Measurements from ENCODE around the gene ZNF749. TPM values are rescaled to one million over a fixed set of nuclear protein-coding genes. Genes with fewer than 3 reads are reported as not detected.

The ZNF749 gene
- total and polyA plus RNA-seq, 10 of the 15 experiments (the other 5 are each of a cell fraction or from before 2014, with no cell fraction given) = 3.1 to 20.2 (median 13.7) TPM

DNA sequence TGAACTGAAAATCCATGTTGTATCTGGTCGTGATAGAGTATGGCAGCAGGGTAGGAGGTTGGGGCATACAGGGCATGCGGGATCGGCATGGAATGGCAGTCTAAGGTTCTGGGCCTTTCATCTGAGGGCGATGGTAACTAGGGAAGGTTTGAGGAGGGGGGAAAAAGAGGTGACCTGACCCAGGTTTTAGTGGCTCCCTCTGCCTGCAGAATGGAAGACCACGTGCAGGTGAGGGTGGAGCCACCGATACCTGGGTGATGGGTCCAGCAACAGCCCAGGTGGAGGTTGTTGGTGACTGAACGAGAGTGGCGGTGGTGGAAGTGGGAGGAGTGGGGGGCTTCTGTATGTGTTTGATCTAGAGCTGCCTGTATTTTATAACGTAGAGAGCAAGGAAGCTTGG is 3.8 kb downstream of the ZNF749 start (continued):
- TF ChIP-seq MXI1 (IDR thresholded peaks at IDR 0.05; ENCODE audit: low read depth, low read length) (no peak), WRNIP1 (IDR thresholded peaks at IDR 0.05; ENCODE audit: borderline replicate concordance, low read depth, low read length) (no peak), ZNF24 (IDR thresholded peaks at IDR 0.05) (no peak), CREM (IDR thresholded peaks at IDR 0.05; ENCODE audit: low read depth) (no peak), SUPT20H (IDR thresholded peaks at IDR 0.05; ENCODE audit: borderline replicate concordance, control insufficient read depth, low read depth, low read length) (no peak), BHLHE40 (IDR thresholded peaks at IDR 0.05; ENCODE audit: borderline replicate concordance in 1 of 2, low read depth in 2 of 2, low read length in 1 of 2) (no peak)

DNA sequence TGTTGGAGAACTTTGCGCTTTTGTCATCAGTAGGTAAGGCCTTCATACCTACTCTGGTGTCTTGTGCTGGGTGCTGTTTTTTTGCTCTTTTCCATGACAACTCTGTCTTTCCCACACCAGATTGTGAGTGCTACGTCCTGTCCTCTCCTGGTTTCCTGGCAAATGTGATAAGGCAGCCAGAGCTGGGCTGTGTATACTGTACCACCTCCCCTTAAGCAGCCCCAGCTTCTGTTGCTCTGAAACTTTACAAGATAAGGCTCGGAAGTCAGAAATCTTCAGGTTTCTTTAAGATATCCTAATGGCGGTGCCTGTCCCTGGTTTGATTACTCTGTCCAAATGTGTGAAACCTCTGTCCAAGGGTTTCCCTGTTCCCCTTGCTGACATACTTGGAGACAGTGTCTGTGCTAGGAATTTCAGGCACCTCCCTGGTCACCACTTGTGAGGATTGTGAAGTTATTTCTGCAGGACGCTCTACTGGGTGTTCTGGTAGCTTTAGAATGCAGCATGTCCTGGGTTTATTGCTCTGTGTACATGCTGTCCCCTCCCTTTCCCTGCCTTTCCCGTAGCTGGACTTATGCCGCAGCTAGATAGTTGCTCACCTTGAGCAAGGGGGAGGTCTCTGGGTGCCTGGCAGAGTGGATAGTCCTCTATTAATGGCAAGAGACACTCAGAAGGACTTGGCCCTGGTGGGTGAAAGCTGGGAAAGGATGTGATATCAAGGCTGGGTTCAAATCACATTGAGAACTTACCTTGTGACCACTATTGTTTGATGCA is 7.0 kb downstream of the ZNF749 start:
- in situ Hi-C loops (cut with MboI) (no loop called here), intact Hi-C loops (cut with micrococcal nuclease; ENCODE audit: unreplicated experiment) (no loop called here)
- ChIA-PET CTCF (no interaction called here), SMC1A (ENCODE audit: uncharacterized antibody, unreplicated experiment) (no interaction called here), POLR2A (no interaction called here), RAD21 (ENCODE audit: unreplicated experiment) (no interaction called here)
- no peaks in the 10 kb centered on the region for H3K4me1 ChIP-seq (ENCODE audit: control insufficient read depth, insufficient read depth, low read length)
- BruUV-seq (replicated peaks) = no TSS peak
- 84% methylated on average over 7 of the region's 7 CpGs for WGBS (ENCODE audit: insufficient coverage, insufficient replicate concordance, low lambda C conversion rate, missing lambda C conversion rate)
- peaks cover 9 to 19% of the 10 kb centered on the region in 2 experiments for H3K36me3 ChIP-seq (ENCODE audit: control insufficient read depth in 2 of 2, insufficient read depth in 2 of 2, low read length in 1 of 2)
- FAIRE-seq (no peak), DNase-seq (ENCODE audit: low read depth, low spot score) (no peak), ATAC-seq (no peak)
- no peak overlapping the region for H3K4me2 ChIP-seq (ENCODE audit: control insufficient read depth, insufficient read depth)
- H3K79me2 ChIP-seq (ENCODE audit: control insufficient read depth, insufficient read depth, low read length) = peaks cover 5% of the 10 kb centered on the region
- H4K20me1 ChIP-seq (ENCODE audit: control insufficient read depth, insufficient read depth) = no peaks in the 10 kb centered on the region; the same call in 1 of the 2 replicates
- no peaks in the 10 kb centered on the region for H3K27me3 ChIP-seq (replicated peaks in 1 of 2; ENCODE audit: control insufficient read depth in 2 of 2, insufficient read depth in 2 of 2, low read length in 1 of 2)
- H3K4me3 ChIP-seq = no peak overlapping the region
- peaks cover 33% of the 10 kb centered on the region for H3K9me3 ChIP-seq (replicated peaks; ENCODE audit: control insufficient read depth, insufficient read depth, low read length)
- no peak overlapping the region for H3K9ac ChIP-seq (ENCODE audit: control insufficient read depth, insufficient read depth, low read length)
- no peak overlapping the region for H2AFZ ChIP-seq (ENCODE audit: control insufficient read depth, low read depth, low read length)
- no peak overlapping the region for H3K27ac ChIP-seq (ENCODE audit: control insufficient read depth, insufficient read depth)
- no peak for TF ChIP-seq STAT1 (conservative IDR thresholded peaks at IDR 0.05)
- TF ChIP-seq, protein P1, sequence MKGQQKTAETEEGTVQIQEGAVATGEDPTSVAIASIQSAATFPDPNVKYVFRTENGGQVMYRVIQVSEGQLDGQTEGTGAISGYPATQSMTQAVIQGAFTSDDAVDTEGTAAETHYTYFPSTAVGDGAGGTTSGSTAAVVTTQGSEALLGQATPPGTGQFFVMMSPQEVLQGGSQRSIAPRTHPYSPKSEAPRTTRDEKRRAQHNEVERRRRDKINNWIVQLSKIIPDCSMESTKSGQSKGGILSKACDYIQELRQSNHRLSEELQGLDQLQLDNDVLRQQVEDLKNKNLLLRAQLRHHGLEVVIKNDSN (IDR thresholded peaks at IDR 0.05; ENCODE audit: borderline replicate concordance, extremely low read length, insufficient read depth, low read depth, low read length) = no peak
- no peak for TF ChIP-seq TARDBP (IDR thresholded peaks at IDR 0.05; ENCODE audit: borderline replicate concordance)
- no peak for TF ChIP-seq ZNF24 (IDR thresholded peaks at IDR 0.05)
- TF ChIP-seq FOS (IDR thresholded peaks at IDR 0.05; ENCODE audit: borderline replicate concordance, extremely low read depth, insufficient read length) = no peak
- TF ChIP-seq ASH2L (IDR thresholded peaks at IDR 0.05; ENCODE audit: borderline replicate concordance, low read depth) = no peak
- no peak for TF ChIP-seq SMAD1 (IDR thresholded peaks at IDR 0.05; ENCODE audit: low read depth, partially characterized antibody)
- TF ChIP-seq, protein P2, sequence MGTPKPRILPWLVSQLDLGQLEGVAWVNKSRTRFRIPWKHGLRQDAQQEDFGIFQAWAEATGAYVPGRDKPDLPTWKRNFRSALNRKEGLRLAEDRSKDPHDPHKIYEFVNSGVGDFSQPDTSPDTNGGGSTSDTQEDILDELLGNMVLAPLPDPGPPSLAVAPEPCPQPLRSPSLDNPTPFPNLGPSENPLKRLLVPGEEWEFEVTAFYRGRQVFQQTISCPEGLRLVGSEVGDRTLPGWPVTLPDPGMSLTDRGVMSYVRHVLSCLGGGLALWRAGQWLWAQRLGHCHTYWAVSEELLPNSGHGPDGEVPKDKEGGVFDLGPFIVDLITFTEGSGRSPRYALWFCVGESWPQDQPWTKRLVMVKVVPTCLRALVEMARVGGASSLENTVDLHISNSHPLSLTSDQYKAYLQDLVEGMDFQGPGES (IDR thresholded peaks at IDR 0.05) = no peak
- TF ChIP-seq SMARCA5 (IDR thresholded peaks at IDR 0.05) = no peak
- TF ChIP-seq, protein P3, sequence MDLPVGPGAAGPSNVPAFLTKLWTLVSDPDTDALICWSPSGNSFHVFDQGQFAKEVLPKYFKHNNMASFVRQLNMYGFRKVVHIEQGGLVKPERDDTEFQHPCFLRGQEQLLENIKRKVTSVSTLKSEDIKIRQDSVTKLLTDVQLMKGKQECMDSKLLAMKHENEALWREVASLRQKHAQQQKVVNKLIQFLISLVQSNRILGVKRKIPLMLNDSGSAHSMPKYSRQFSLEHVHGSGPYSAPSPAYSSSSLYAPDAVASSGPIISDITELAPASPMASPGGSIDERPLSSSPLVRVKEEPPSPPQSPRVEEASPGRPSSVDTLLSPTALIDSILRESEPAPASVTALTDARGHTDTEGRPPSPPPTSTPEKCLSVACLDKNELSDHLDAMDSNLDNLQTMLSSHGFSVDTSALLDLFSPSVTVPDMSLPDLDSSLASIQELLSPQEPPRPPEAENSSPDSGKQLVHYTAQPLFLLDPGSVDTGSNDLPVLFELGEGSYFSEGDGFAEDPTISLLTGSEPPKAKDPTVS (IDR thresholded peaks at IDR 0.05; ENCODE audit: low read depth, low read length) = no peak
- TF ChIP-seq, protein P4, sequence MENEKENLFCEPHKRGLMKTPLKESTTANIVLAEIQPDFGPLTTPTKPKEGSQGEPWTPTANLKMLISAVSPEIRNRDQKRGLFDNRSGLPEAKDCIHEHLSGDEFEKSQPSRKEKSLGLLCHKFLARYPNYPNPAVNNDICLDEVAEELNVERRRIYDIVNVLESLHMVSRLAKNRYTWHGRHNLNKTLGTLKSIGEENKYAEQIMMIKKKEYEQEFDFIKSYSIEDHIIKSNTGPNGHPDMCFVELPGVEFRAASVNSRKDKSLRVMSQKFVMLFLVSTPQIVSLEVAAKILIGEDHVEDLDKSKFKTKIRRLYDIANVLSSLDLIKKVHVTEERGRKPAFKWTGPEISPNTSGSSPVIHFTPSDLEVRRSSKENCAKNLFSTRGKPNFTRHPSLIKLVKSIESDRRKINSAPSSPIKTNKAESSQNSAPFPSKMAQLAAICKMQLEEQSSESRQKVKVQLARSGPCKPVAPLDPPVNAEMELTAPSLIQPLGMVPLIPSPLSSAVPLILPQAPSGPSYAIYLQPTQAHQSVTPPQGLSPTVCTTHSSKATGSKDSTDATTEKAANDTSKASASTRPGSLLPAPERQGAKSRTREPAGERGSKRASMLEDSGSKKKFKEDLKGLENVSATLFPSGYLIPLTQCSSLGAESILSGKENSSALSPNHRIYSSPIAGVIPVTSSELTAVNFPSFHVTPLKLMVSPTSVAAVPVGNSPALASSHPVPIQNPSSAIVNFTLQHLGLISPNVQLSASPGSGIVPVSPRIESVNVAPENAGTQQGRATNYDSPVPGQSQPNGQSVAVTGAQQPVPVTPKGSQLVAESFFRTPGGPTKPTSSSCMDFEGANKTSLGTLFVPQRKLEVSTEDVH (IDR thresholded peaks at IDR 0.05; ENCODE audit: low read depth, partially characterized antibody) = no peak

Measured in GM12878 (cell line).